GM19240 (cell line): ENCODE measurements around the gene NMNAT2.

ENCODE experiments used
- DNase-seq: peaks from one replicate; pipeline ENCODE4 v3.0.0; 2011; ENCODE audit warnings: low spot score; ENCODE audit not compliant: insufficient read length

Gene NMNAT2

GRCh38 chr1:183215936-183216335 is 202.2 kb downstream of the NMNAT2 start:
- no peak for DNase-seq

GRCh38 chr1:183215076-183215720 is 203.0 kb downstream of the NMNAT2 start:
- no peak for DNase-seq

- no peak for DNase-seq
Measured at GRCh38 chr1:183214021-183214970, 203.9 kb downstream of the NMNAT2 start.

- no peak for DNase-seq
Measured at GRCh38 chr1:183212870-183213269, 205.3 kb downstream of the NMNAT2 start.

- no peak for DNase-seq
Measured at GRCh38 chr1:183210681-183211080, 207.5 kb downstream of the NMNAT2 start.

GRCh38 chr1:183209533-183210158 is 208.5 kb downstream of the NMNAT2 start:
- no peak for DNase-seq

GRCh38 chr1:183206538-183207122 is 211.6 kb downstream of the NMNAT2 start:
- no peak for DNase-seq

GRCh38 chr1:183205196-183205781 is 212.9 kb downstream of the NMNAT2 start:
- no peak for DNase-seq

- DNase-seq, result no peak
Measured at GRCh38 chr1:183203094-183203493, 215.1 kb downstream of the NMNAT2 start.

- no peak for DNase-seq
Measured at GRCh38 chr1:183200451-183200850, 217.7 kb downstream of the NMNAT2 start.

GRCh38 chr1:183199304-183199703 is 218.9 kb downstream of the NMNAT2 start:
- no peak for DNase-seq

GRCh38 chr1:183198463-183198862 is 219.7 kb downstream of the NMNAT2 start:
- DNase-seq, result no peak
